HEK293 (cell line): ENCODE data around the gene TTYH2.

Experiments
- CTCF ChIA-PET: fragments of 350-600 bp; formaldehyde crosslinking; extraction: SDS; loops from one replicate; lab custom pipeline; 2021; ENCODE audit warnings: antibody characterized with exemption; lab: Yijun Ruan, JAX
- POLR2A ChIA-PET: fragments of 300-600 bp; formaldehyde crosslinking; extraction: SDS; loops from one replicate; lab custom pipeline; 2020; ENCODE audit warnings: antibody characterized with exemption, inconsistent platforms; lab: Yijun Ruan, JAX
- H3K27ac ChIP-seq: fragments of 200-500 bp; sonication (Bioruptor generic); 2 replicates; pipeline ENCODE4 v1.5.1; 2014; ENCODE audit warnings: low read depth, low read length, control low read depth, inconsistent platforms; ENCODE audit errors: extremely low read depth
- H3K36me3 ChIP-seq, 2 experiments: fragments of 200-500 bp in 1 of 2; sonication (Bioruptor generic) in 1 of 2; 1 replicate in 1 of 2; 2 replicates in 1 of 2; pipeline ENCODE4 v1.5.1; 2014 to 2017; ENCODE audit warnings: inconsistent platforms in 2 of 2, low read length in 2 of 2; ENCODE audit not compliant: control insufficient read depth in 2 of 2, insufficient read depth in 1 of 2
- H3K4me1 ChIP-seq: fragments of 200-500 bp; sonication (Bioruptor generic); 2 replicates; pipeline ENCODE4 v1.5.1; 2014; ENCODE audit warnings: mild to moderate bottlenecking, low read length, inconsistent platforms; ENCODE audit not compliant: control insufficient read depth, insufficient read depth
- H3K4me3 ChIP-seq: 2 replicates; pipeline ENCODE4 v1.5.1; 2011; ENCODE audit warnings: low read depth, mild to moderate bottlenecking, control low read depth, low read length, moderate library complexity
- H3K9me3 ChIP-seq: fragments of 200-500 bp; sonication (Bioruptor generic); 2 replicates; pipeline ENCODE4 v1.5.1; 2014; ENCODE audit warnings: low read depth, low read length, inconsistent platforms; ENCODE audit not compliant: control insufficient read depth, insufficient read depth
- BCL11B ChIP-seq: fragments of 450-650 bp; formaldehyde crosslinking; IDR thresholded peaks from 2 replicates; pipeline ENCODE4 v1.5.1; 2016; ENCODE audit warnings: low read depth, missing biosample characterization, missing genetic modification characterization
- ELK4 ChIP-seq: IDR thresholded peaks from 2 replicates; pipeline ENCODE4 v1.6.1; 2011; ENCODE audit warnings: mild to moderate bottlenecking, low read depth, low read length, borderline replicate concordance
- KLF8 ChIP-seq: fragments of 450-650 bp; formaldehyde crosslinking; IDR thresholded peaks from 2 replicates; pipeline ENCODE4 v1.5.1; 2016; ENCODE audit warnings: missing biosample characterization, missing genetic modification characterization
- MEIS1 ChIP-seq: sonication (generic); formaldehyde crosslinking; IDR thresholded peaks from 2 replicates; pipeline ENCODE4 v1.8.1; 2022; ENCODE audit warnings: missing genetic modification reagents, mild to moderate bottlenecking, borderline replicate concordance
- OVOL3 ChIP-seq: fragments of 450-650 bp; formaldehyde crosslinking; IDR thresholded peaks from 2 replicates; pipeline ENCODE4 v1.5.1; 2016; ENCODE audit warnings: missing biosample characterization, missing genetic modification characterization
- REPIN1 ChIP-seq: fragments of 450-650 bp; formaldehyde crosslinking; IDR thresholded peaks from 2 replicates; pipeline ENCODE4 v1.5.1; 2017; ENCODE audit warnings: missing biosample characterization, missing genetic modification characterization, low read depth
- SETDB1 ChIP-seq: IDR thresholded peaks from one replicate; pipeline ENCODE4 v1.6.1; 2017; ENCODE audit warnings: mild to moderate bottlenecking, low read length, moderate library complexity, mixed read lengths; ENCODE audit not compliant: insufficient read length
- ZBTB7A ChIP-seq: fragments of 450-650 bp; formaldehyde crosslinking; IDR thresholded peaks from 2 replicates; pipeline ENCODE4 v1.5.1; 2016; ENCODE audit warnings: low read depth, missing biosample characterization, missing genetic modification characterization
- ZEB2 ChIP-seq: fragments of 450-650 bp; formaldehyde crosslinking; IDR thresholded peaks from 2 replicates; pipeline ENCODE4 v1.5.1; 2016; ENCODE audit warnings: missing biosample characterization, missing genetic modification characterization
- ZNF114 ChIP-seq: fragments of 450-650 bp; formaldehyde crosslinking; IDR thresholded peaks from 2 replicates; pipeline ENCODE4 v1.5.0; 2017; ENCODE audit warnings: missing biosample characterization, missing genetic modification characterization
- ZNF280C ChIP-seq: fragments of 450-650 bp; formaldehyde crosslinking; IDR thresholded peaks from 2 replicates; pipeline ENCODE4 v1.5.1; 2016; ENCODE audit warnings: missing biosample characterization, missing genetic modification characterization
- ZNF350 ChIP-seq: fragments of 450-650 bp; formaldehyde crosslinking; IDR thresholded peaks from 2 replicates; pipeline ENCODE4 v1.5.0; 2017; ENCODE audit warnings: missing biosample characterization, mild to moderate bottlenecking, missing genetic modification characterization
- ZNF518A ChIP-seq: fragments of 450-650 bp; formaldehyde crosslinking; conservative IDR thresholded peaks from 2 replicates; pipeline ENCODE4 v1.5.1; 2016; ENCODE audit warnings: low read depth, missing biosample characterization, missing genetic modification characterization
- ZNF596 ChIP-seq: fragments of 450-650 bp; IDR thresholded peaks from 2 replicates; pipeline ENCODE4 v1.5.0; 2018; ENCODE audit warnings: missing biosample characterization, mild to moderate bottlenecking, missing genetic modification characterization, moderate library complexity
- ZSCAN16 ChIP-seq: fragments of 450-650 bp; formaldehyde crosslinking; IDR thresholded peaks from 2 replicates; pipeline ENCODE4 v1.5.1; 2016; ENCODE audit warnings: missing biosample characterization, missing genetic modification characterization
- TF ChIP-seq, protein P1 (sequence below): fragments of 450-650 bp; formaldehyde crosslinking; IDR thresholded peaks from 2 replicates; pipeline ENCODE4 v1.5.1; 2016; ENCODE audit warnings: missing biosample characterization, missing genetic modification characterization

Gene TTYH2

GRCh38 chr17:74305865-74306654 is 92.7 kb downstream of the TTYH2 start (continued):
- no peak for TF ChIP-seq ZNF518A (tag by site-specific recombination)

DNA sequence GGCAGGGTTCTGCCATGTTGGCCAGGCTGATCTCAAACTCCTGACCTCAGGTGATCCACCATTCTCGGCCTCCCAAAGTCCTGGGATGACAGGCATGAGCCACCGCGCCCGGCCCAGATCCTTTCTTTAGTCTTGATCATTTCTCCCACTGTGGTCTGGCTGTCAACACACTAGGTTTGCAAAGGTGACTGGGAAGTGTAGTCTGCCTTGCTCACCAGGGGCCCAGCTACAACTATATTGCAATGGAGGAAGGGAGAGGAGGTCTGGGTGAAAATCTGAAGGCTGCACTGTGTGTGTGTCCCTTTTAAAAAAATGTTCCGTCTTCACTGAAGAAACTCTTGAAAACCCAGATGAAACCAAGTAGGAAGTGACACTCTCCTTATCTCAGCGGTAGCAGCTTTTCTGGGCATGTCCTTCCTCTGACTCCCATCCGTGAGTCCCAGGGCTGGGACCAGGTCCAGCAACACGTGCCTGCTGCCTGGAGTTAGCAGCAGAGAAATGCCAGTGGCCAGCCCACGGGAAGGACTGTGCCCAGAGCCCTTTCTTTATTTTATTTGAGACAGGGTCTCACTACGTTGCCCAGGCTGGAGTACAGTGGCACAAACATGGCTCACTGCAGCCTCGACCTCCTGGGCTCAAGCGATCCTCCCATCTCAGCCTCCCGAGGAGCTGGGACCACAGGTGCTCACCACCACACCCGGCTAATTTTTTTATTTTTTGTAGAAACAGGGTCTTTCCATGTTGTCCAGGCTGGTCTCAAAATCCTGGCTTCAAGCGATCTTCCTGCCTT is 94.8 kb downstream of the TTYH2 start:
- no peaks in the 10 kb centered on the region for H3K36me3 ChIP-seq
- H3K4me1 ChIP-seq: no peaks in the 10 kb centered on the region
- POLR2A ChIA-PET: no interaction called here
- no peak for TF ChIP-seq ELK4
- no peak for TF ChIP-seq ZNF114 (tag by site-specific recombination)
- TF ChIP-seq ZNF280C (tag by site-specific recombination): no peak
- no peak for TF ChIP-seq ZEB2 (tag by site-specific recombination)
- no peak for TF ChIP-seq ZNF596 (tag by site-specific recombination)
- no peak for TF ChIP-seq OVOL3
- no peak for TF ChIP-seq ZSCAN16 (tag by site-specific recombination)
- no peak for TF ChIP-seq ZBTB7A (tag by site-specific recombination)
- no peak for TF ChIP-seq ZNF350 (tag by site-specific recombination)
- no peak for TF ChIP-seq KLF8 (tag by site-specific recombination)
- TF ChIP-seq, protein P1, sequence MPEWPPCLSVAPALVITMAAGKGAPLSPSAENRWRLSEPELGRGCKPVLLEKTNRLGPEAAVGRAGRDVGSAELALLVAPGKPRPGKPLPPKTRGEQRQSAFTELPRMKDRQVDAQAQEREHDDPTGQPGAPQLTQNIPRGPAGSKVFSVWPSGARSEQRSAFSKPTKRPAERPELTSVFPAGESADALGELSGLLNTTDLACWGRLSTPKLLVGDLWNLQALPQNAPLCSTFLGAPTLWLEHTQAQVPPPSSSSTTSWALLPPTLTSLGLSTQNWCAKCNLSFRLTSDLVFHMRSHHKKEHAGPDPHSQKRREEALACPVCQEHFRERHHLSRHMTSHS (tag by site-specific recombination): no peak
- no peak for TF ChIP-seq SETDB1
- no peak for TF ChIP-seq BCL11B (tag by site-specific recombination)
- no peak for TF ChIP-seq MEIS1
- TF ChIP-seq REPIN1 (tag by site-specific recombination): no peak
- CTCF ChIA-PET: interaction anchor here (0.8 to 1.2 kb wide), 3 partner anchors 9 to 60 kb away, joined by 3 to 4 read pairs (median 3); no protein-coding TSS in a partner anchor
- no peaks in the 10 kb centered on the region for H3K9me3 ChIP-seq
- no peak overlapping the region for H3K27ac ChIP-seq
- H3K4me3 ChIP-seq: no peak overlapping the region
